ENCODE results near the gene GPC5. TPM values are rescaled to one million over a fixed set of nuclear protein-coding genes. Genes with fewer than 3 reads are reported as not detected.

GPC5 gene
- total and polyA plus RNA-seq, 2 of the 13 experiments (the other 11 are each of a cell fraction or from before 2014, with no cell fraction given) = 0.02 to 0.07 TPM

- TF ChIP-seq, protein P1, sequence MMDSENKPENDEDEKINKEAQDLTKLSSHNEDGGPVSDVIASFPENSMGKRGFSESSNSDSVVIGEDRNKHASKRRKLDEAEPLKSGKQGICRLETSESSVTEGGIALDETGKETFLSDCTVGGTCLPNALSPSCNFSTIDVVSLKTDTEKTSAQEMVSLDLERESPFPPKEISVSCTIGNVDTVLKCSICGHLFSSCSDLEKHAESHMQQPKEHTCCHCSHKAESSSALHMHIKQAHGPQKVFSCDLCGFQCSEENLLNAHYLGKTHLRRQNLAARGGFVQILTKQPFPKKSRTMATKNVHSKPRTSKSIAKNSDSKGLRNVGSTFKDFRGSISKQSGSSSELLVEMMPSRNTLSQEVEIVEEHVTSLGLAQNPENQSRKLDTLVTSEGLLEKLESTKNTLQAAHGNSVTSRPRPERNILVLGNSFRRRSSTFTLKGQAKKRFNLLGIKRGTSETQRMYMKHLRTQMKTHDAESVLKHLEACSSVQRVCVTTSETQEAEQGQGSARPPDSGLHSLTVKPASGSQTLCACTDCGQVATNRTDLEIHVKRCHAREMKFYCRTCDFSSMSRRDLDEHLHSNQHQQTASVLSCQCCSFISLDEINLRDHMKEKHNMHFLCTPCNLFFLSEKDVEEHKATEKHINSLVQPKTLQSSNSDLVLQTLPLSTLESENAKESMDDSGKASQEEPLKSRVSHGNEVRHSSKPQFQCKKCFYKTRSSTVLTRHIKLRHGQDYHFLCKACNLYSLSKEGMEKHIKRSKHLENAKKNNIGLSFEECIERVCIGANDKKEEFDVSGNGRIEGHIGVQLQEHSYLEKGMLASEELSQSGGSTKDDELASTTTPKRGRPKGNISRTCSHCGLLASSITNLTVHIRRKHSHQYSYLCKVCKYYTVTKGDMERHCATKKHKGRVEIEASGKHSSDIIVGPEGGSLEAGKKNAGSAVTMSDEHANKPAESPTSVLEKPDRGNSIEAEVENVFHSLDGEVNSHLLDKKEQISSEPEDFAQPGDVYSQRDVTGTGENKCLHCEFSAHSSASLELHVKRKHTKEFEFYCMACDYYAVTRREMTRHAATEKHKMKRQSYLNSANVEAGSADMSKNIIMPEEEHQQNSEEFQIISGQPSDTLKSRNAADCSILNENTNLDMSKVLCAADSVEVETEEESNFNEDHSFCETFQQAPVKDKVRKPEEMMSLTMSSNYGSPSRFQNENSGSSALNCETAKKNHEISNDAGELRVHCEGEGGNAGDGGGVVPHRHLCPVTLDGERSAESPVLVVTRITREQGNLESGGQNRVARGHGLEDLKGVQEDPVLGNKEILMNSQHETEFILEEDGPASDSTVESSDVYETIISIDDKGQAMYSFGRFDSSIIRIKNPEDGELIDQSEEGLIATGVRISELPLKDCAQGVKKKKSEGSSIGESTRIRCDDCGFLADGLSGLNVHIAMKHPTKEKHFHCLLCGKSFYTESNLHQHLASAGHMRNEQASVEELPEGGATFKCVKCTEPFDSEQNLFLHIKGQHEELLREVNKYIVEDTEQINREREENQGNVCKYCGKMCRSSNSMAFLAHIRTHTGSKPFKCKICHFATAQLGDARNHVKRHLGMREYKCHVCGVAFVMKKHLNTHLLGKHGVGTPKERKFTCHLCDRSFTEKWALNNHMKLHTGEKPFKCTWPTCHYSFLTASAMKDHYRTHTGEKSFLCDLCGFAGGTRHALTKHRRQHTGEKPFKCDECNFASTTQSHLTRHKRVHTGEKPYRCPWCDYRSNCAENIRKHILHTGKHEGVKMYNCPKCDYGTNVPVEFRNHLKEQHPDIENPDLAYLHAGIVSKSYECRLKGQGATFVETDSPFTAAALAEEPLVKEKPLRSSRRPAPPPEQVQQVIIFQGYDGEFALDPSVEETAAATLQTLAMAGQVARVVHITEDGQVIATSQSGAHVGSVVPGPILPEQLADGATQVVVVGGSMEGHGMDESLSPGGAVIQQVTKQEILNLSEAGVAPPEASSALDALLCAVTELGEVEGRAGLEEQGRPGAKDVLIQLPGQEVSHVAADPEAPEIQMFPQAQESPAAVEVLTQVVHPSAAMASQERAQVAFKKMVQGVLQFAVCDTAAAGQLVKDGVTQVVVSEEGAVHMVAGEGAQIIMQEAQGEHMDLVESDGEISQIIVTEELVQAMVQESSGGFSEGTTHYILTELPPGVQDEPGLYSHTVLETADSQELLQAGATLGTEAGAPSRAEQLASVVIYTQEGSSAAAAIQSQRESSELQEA (CRISPR knock-in tag; IDR thresholded peaks at IDR 0.05; ENCODE audit: not compliant biosample characterization) = no peak
- TF ChIP-seq, protein P2, sequence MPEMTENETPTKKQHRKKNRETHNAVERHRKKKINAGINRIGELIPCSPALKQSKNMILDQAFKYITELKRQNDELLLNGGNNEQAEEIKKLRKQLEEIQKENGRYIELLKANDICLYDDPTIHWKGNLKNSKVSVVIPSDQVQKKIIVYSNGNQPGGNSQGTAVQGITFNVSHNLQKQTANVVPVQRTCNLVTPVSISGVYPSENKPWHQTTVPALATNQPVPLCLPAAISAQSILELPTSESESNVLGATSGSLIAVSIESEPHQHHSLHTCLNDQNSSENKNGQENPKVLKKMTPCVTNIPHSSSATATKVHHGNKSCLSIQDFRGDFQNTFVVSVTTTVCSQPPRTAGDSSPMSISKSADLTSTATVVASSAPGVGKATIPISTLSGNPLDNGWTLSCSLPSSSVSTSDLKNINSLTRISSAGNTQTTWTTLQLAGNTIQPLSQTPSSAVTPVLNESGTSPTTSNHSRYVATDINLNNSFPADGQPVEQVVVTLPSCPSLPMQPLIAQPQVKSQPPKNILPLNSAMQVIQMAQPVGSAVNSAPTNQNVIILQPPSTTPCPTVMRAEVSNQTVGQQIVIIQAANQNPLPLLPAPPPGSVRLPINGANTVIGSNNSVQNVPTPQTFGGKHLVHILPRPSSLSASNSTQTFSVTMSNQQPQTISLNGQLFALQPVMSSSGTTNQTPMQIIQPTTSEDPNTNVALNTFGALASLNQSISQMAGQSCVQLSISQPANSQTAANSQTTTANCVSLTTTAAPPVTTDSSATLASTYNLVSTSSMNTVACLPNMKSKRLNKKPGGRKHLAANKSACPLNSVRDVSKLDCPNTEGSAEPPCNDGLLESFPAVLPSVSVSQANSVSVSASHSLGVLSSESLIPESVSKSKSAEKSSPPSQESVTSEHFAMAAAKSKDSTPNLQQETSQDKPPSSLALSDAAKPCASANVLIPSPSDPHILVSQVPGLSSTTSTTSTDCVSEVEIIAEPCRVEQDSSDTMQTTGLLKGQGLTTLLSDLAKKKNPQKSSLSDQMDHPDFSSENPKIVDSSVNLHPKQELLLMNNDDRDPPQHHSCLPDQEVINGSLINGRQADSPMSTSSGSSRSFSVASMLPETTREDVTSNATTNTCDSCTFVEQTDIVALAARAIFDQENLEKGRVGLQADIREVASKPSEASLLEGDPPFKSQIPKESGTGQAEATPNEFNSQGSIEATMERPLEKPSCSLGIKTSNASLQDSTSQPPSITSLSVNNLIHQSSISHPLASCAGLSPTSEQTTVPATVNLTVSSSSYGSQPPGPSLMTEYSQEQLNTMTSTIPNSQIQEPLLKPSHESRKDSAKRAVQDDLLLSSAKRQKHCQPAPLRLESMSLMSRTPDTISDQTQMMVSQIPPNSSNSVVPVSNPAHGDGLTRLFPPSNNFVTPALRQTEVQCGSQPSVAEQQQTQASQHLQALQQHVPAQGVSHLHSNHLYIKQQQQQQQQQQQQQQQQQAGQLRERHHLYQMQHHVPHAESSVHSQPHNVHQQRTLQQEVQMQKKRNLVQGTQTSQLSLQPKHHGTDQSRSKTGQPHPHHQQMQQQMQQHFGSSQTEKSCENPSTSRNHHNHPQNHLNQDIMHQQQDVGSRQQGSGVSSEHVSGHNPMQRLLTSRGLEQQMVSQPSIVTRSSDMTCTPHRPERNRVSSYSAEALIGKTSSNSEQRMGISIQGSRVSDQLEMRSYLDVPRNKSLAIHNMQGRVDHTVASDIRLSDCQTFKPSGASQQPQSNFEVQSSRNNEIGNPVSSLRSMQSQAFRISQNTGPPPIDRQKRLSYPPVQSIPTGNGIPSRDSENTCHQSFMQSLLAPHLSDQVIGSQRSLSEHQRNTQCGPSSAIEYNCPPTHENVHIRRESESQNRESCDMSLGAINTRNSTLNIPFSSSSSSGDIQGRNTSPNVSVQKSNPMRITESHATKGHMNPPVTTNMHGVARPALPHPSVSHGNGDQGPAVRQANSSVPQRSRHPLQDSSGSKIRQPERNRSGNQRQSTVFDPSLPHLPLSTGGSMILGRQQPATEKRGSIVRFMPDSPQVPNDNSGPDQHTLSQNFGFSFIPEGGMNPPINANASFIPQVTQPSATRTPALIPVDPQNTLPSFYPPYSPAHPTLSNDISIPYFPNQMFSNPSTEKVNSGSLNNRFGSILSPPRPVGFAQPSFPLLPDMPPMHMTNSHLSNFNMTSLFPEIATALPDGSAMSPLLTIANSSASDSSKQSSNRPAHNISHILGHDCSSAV (CRISPR knock-in tag; IDR thresholded peaks at IDR 0.05; ENCODE audit: borderline replicate concordance) = no peak
- no peak for TF ChIP-seq YY1 (IDR thresholded peaks at IDR 0.05; ENCODE audit: insufficient read depth, insufficient replicate concordance, low read depth, low read length)
- no peak for TF ChIP-seq ZNF616 (CRISPR knock-in tag; IDR thresholded peaks at IDR 0.05; ENCODE audit: low read depth)
Observed at GRCh38 chr13:91824416-91824815, 426.0 kb downstream of the GPC5 start (continued).

Data from HepG2 (cell line).